Endothelial cell of umbilical vein (primary cell): Measurements from ENCODE around the gene OPCML.

Source experiments
- CTCF ChIP-seq, 2 donors: IDR thresholded peaks; 1 replicate in 1 of 2; 2 replicates in 1 of 2; pipeline ENCODE4 v1.5.1; 2011; ENCODE audit warnings: low read length in 2 of 2, mild to moderate bottlenecking in 2 of 2, moderate library complexity in 2 of 2, control low read depth in 1 of 2, inconsistent platforms in 1 of 2, low read depth in 1 of 2; ENCODE audit not compliant: insufficient read depth in 1 of 2; ENCODE audit errors: extremely low read depth in 1 of 2
- EZH2 ChIP-seq: IDR thresholded peaks from 2 replicates; pipeline ENCODE4 v1.6.1; 2012; ENCODE audit warnings: borderline replicate concordance, low read depth, mild to moderate bottlenecking, moderate library complexity, low read length, inconsistent platforms; ENCODE audit not compliant: severe bottlenecking
- GATA2 ChIP-seq: IDR thresholded peaks from 2 replicates; pipeline ENCODE4 v1.7.0; 2011; ENCODE audit warnings: low read depth, mild to moderate bottlenecking, moderate library complexity, mixed read lengths, low read length; ENCODE audit not compliant: insufficient read length, insufficient read depth
- MAX ChIP-seq: IDR thresholded peaks from 2 replicates; pipeline ENCODE4 v1.6.1; 2011; ENCODE audit not compliant: insufficient read depth, insufficient read length
- MYC ChIP-seq: IDR thresholded peaks from one replicate; pipeline ENCODE4 v1.6.1; 2011; ENCODE audit warnings: mild to moderate bottlenecking, low read depth, low read length
- POLR2A ChIP-seq: IDR thresholded peaks from 2 replicates; pipeline ENCODE4 v1.6.1; 2012; ENCODE audit warnings: low read depth, mild to moderate bottlenecking, control low read depth, low read length
- POLR2AphosphoS5 ChIP-seq: IDR thresholded peaks from 2 replicates; pipeline ENCODE4 v1.6.1; 2012; ENCODE audit warnings: low read depth, mild to moderate bottlenecking, control low read depth, low read length, moderate library complexity; ENCODE audit not compliant: insufficient read depth

GRCh38 chr11:133338588-133338987 lies 193.7 kb downstream of the OPCML start:
- TF ChIP-seq CTCF (IDR thresholded peaks at IDR 0.05; ENCODE audit: extremely low read depth in 1 of 2, insufficient read depth in 1 of 2, low read depth in 1 of 2, low read length in 2 of 2) (no peak), MYC (no peak), POLR2AphosphoS5 (no peak), POLR2A (no peak), EZH2 (no peak), MAX (no peak), GATA2 (no peak)
